Measurements from ENCODE around the gene GAB2.
"Not testable (repeated sequence)": the region's sequence is repeated elsewhere in the genome, so short reads cannot be mapped to it uniquely, and the experiment has no call there.

Gene GAB2

GRCh38 chr11:78357924-78358323 lies 59.7 kb downstream of the GAB2 start:
- H3K9me3 ChIP-seq (ENCODE audit: control extremely low read depth in 1 of 5, control insufficient read depth in 4 of 5, insufficient read depth in 2 of 5, low read depth in 1 of 5, low read length in 4 of 5); H3K27ac ChIP-seq (ENCODE audit: insufficient read depth in 1 of 2, low read depth in 1 of 2, low read length in 2 of 2, poor library complexity in 1 of 2, severe bottlenecking in 2 of 2); CTCF ChIA-PET; H3K36me3 ChIP-seq (ENCODE audit: control insufficient read depth in 4 of 4, insufficient read depth in 4 of 4, low read length in 3 of 4); POLR2A ChIA-PET; H3K4me3 ChIP-seq (ENCODE audit: control insufficient read depth in 1 of 7, extremely low read depth in 1 of 7, insufficient read depth in 4 of 7, low read depth in 2 of 7, low read length in 6 of 7); H3K27me3 ChIP-seq (replicated peaks in 2 of 5; ENCODE audit: control insufficient read depth in 4 of 5, insufficient read depth in 5 of 5, low read length in 4 of 5); DNase-seq: not testable (repeated sequence)
- peaks cover 0 to 13% (median 5%) of the 10 kb centered on the region in 4 experiments for H3K4me1 ChIP-seq (ENCODE audit: control extremely low read depth in 1 of 4, control insufficient read depth in 4 of 4, insufficient read depth in 4 of 4, low read length in 3 of 4)
- no CpG with 5 or more reads among the region's 3 CpGs for WGBS (ENCODE audit: insufficient coverage)

- no CpG with 5 or more reads among the region's 1 CpG for WGBS (ENCODE audit: insufficient coverage)
- CTCF ChIA-PET; H3K27ac ChIP-seq (ENCODE audit: insufficient read depth in 1 of 2, low read depth in 1 of 2, low read length in 2 of 2, poor library complexity in 1 of 2, severe bottlenecking in 2 of 2); H3K27me3 ChIP-seq (replicated peaks in 2 of 5; ENCODE audit: control insufficient read depth in 4 of 5, insufficient read depth in 5 of 5, low read length in 4 of 5); H3K9me3 ChIP-seq (ENCODE audit: control extremely low read depth in 1 of 5, control insufficient read depth in 4 of 5, insufficient read depth in 2 of 5, low read depth in 1 of 5, low read length in 4 of 5); POLR2A ChIA-PET; DNase-seq; H3K4me3 ChIP-seq (ENCODE audit: control insufficient read depth in 1 of 7, extremely low read depth in 1 of 7, insufficient read depth in 4 of 7, low read depth in 2 of 7, low read length in 6 of 7); H3K36me3 ChIP-seq (ENCODE audit: control insufficient read depth in 4 of 4, insufficient read depth in 4 of 4, low read length in 3 of 4): not testable (repeated sequence)
- H3K4me1 ChIP-seq (ENCODE audit: control extremely low read depth in 1 of 4, control insufficient read depth in 4 of 4, insufficient read depth in 4 of 4, low read length in 3 of 4) = peaks cover 0 to 13% (median 4%) of the 10 kb centered on the region in 4 experiments
These were observed 60.2 kb downstream of the GAB2 start for GRCh38 chr11:78357425-78357824.

GRCh38 chr11:78355742-78356141 lies 61.9 kb downstream of the GAB2 start:
- POLR2A ChIA-PET; H3K27me3 ChIP-seq (replicated peaks in 2 of 5; ENCODE audit: control insufficient read depth in 4 of 5, insufficient read depth in 5 of 5, low read length in 4 of 5); H3K4me3 ChIP-seq (ENCODE audit: control insufficient read depth in 1 of 7, extremely low read depth in 1 of 7, insufficient read depth in 4 of 7, low read depth in 2 of 7, low read length in 6 of 7); DNase-seq; H3K27ac ChIP-seq (ENCODE audit: insufficient read depth in 1 of 2, low read depth in 1 of 2, low read length in 2 of 2, poor library complexity in 1 of 2, severe bottlenecking in 2 of 2); H3K9me3 ChIP-seq (ENCODE audit: control extremely low read depth in 1 of 5, control insufficient read depth in 4 of 5, insufficient read depth in 2 of 5, low read depth in 1 of 5, low read length in 4 of 5); H3K36me3 ChIP-seq (ENCODE audit: control insufficient read depth in 4 of 4, insufficient read depth in 4 of 4, low read length in 3 of 4): not testable (repeated sequence)
- CTCF ChIA-PET = interaction anchor here (1.3 kb wide), 1 partner anchor 64 kb away, joined by 4 read pairs; no protein-coding TSS in a partner anchor
- H3K4me1 ChIP-seq (ENCODE audit: control extremely low read depth in 1 of 4, control insufficient read depth in 4 of 4, insufficient read depth in 4 of 4, low read length in 3 of 4) = peaks cover 8 to 30% (median 19%) of the 10 kb centered on the region in 4 experiments
- WGBS (ENCODE audit: insufficient coverage) = 100% methylated on average over 2 of the region's 3 CpGs

- WGBS (ENCODE audit: insufficient coverage) = 91% methylated on average over 6 of the region's 6 CpGs
- DNase-seq = no peak
- no peaks in the 10 kb centered on the region for H3K27me3 ChIP-seq (replicated peaks in 2 of 5; ENCODE audit: control insufficient read depth in 4 of 5, insufficient read depth in 5 of 5, low read length in 4 of 5)
- no peaks in the 10 kb centered on the region for H3K9me3 ChIP-seq (ENCODE audit: control extremely low read depth in 1 of 5, control insufficient read depth in 4 of 5, insufficient read depth in 2 of 5, low read depth in 1 of 5, low read length in 4 of 5)
- peaks cover 12 to 33% (median 22%) of the 10 kb centered on the region in 4 experiments for H3K4me1 ChIP-seq (ENCODE audit: control extremely low read depth in 1 of 4, control insufficient read depth in 4 of 4, insufficient read depth in 4 of 4, low read length in 3 of 4)
- H3K4me3 ChIP-seq (ENCODE audit: control insufficient read depth in 1 of 7, extremely low read depth in 1 of 7, insufficient read depth in 4 of 7, low read depth in 2 of 7, low read length in 6 of 7) = no peak overlapping the region
- ChIA-PET CTCF (no interaction called here), POLR2A (no interaction called here)
- peaks cover 0 to 2% (median 0%) of the 10 kb centered on the region in 4 experiments for H3K36me3 ChIP-seq (ENCODE audit: control insufficient read depth in 4 of 4, insufficient read depth in 4 of 4, low read length in 3 of 4)
- no peak overlapping the region for H3K27ac ChIP-seq (ENCODE audit: insufficient read depth in 1 of 2, low read depth in 1 of 2, low read length in 2 of 2, poor library complexity in 1 of 2, severe bottlenecking in 2 of 2)
These were observed 62.3 kb downstream of the GAB2 start for GRCh38 chr11:78355309-78355705.

GRCh38 chr11:78354408-78355308 lies 63.0 kb downstream of the GAB2 start:
- Histone ChIP-seq H3K27me3 (replicated peaks in 2 of 5; ENCODE audit: control insufficient read depth in 4 of 5, insufficient read depth in 5 of 5, low read length in 4 of 5) (no peaks in the 10 kb centered on the region), H3K36me3 (ENCODE audit: control insufficient read depth in 4 of 4, insufficient read depth in 4 of 4, low read length in 3 of 4) (peaks cover 0 to 2% (median 0%) of the 10 kb centered on the region in 4 experiments), H3K9me3 (ENCODE audit: control extremely low read depth in 1 of 5, control insufficient read depth in 4 of 5, insufficient read depth in 2 of 5, low read depth in 1 of 5, low read length in 4 of 5) (no peaks in the 10 kb centered on the region), H3K4me3 (ENCODE audit: control insufficient read depth in 1 of 7, extremely low read depth in 1 of 7, insufficient read depth in 4 of 7, low read depth in 2 of 7, low read length in 6 of 7) (no peak overlapping the region), H3K4me1 (ENCODE audit: control extremely low read depth in 1 of 4, control insufficient read depth in 4 of 4, insufficient read depth in 4 of 4, low read length in 3 of 4) (peaks cover 18 to 37% (median 28%) of the 10 kb centered on the region in 4 experiments), H3K27ac (ENCODE audit: insufficient read depth in 1 of 2, low read depth in 1 of 2, low read length in 2 of 2, poor library complexity in 1 of 2, severe bottlenecking in 2 of 2) (peak overlapping the region in 1 of 2 experiments; percentile 52)
- ChIA-PET CTCF (interaction anchor here (0.9 to 1.0 kb wide), 2 partner anchors 14 to 19 kb away, joined by 3 read pairs; no protein-coding TSS in a partner anchor), POLR2A (no interaction called here)
- DNase-seq = no peak
- 95% methylated on average over 4 of the region's 7 CpGs for WGBS (ENCODE audit: insufficient coverage)

- Histone ChIP-seq H3K36me3 (ENCODE audit: control insufficient read depth in 4 of 4, insufficient read depth in 4 of 4, low read length in 3 of 4) (peaks cover 0 to 2% (median 0%) of the 10 kb centered on the region in 4 experiments), H3K4me1 (ENCODE audit: control extremely low read depth in 1 of 4, control insufficient read depth in 4 of 4, insufficient read depth in 4 of 4, low read length in 3 of 4) (peaks cover 33 to 59% (median 46%) of the 10 kb centered on the region in 4 experiments), H3K9me3 (ENCODE audit: control extremely low read depth in 1 of 5, control insufficient read depth in 4 of 5, insufficient read depth in 2 of 5, low read depth in 1 of 5, low read length in 4 of 5) (no peaks in the 10 kb centered on the region), H3K27me3 (replicated peaks in 2 of 5; ENCODE audit: control insufficient read depth in 4 of 5, insufficient read depth in 5 of 5, low read length in 4 of 5) (no peaks in the 10 kb centered on the region), H3K4me3 (ENCODE audit: control insufficient read depth in 1 of 7, extremely low read depth in 1 of 7, insufficient read depth in 4 of 7, low read depth in 2 of 7, low read length in 6 of 7) (no peak overlapping the region), H3K27ac (ENCODE audit: insufficient read depth in 1 of 2, low read depth in 1 of 2, low read length in 2 of 2, poor library complexity in 1 of 2, severe bottlenecking in 2 of 2) (peak overlapping the region in 1 of 2 experiments; percentile 89)
- 97% methylated on average over 10 of the region's 14 CpGs for WGBS (ENCODE audit: insufficient coverage)
- no peak for DNase-seq
- CTCF ChIA-PET = interaction anchor here (1.4 to 1.8 kb wide), 4 partner anchors 9 to 212 kb away, joined by 4 to 8 read pairs (median 5); no protein-coding TSS in a partner anchor
- POLR2A ChIA-PET = no interaction called here
These were observed 65.4 kb downstream of the GAB2 start for GRCh38 chr11:78351979-78352841.
